Kidney (tissue), 14 donors: ENCODE data around the gene OTULIN. TPM values are rescaled to one million over a fixed set of nuclear protein-coding genes. Genes with fewer than 3 reads are reported as not detected.

ENCODE experiments used
- DNase-seq, 5 donors: peaks; one replicate each; pipeline ENCODE4 v3.0.0-alpha.2; 2013 to 2020
- FAIRE-seq: peaks from 2 replicates; lab custom pipeline; 2012; peaks lifted over from hg19 to GRCh38; lab: Jason Lieb, UNC
- H3K27ac ChIP-seq, 2 donors: one replicate each; pipeline ENCODE4 v1.7.0; 2013; ENCODE audit warnings: low read depth in 2 of 2, low read length in 2 of 2, inconsistent platforms in 1 of 2
- H3K27me3 ChIP-seq: one replicate; pipeline ENCODE4 v1.7.1; 2013; ENCODE audit warnings: low read length, inconsistent platforms; ENCODE audit not compliant: control insufficient read depth, insufficient read depth
- H3K36me3 ChIP-seq, 3 donors: one replicate each; pipeline versions ENCODE4 v1.7.0 to v1.7.1; 2013; ENCODE audit warnings: low read length in 3 of 3, control low read depth in 1 of 3, inconsistent platforms in 1 of 3; ENCODE audit not compliant: insufficient read depth in 3 of 3, control insufficient read depth in 2 of 3
- H3K4me1 ChIP-seq, 3 donors: one replicate each; pipeline versions ENCODE4 v1.7.0 to v1.7.1; 2013; ENCODE audit warnings: low read length in 3 of 3, inconsistent platforms in 1 of 3, low read depth in 1 of 3; ENCODE audit not compliant: control insufficient read depth in 2 of 3, insufficient read depth in 2 of 3
- H3K4me3 ChIP-seq, 3 donors: one replicate each; pipeline versions ENCODE4 v1.7.0 to v1.8.1; 2013; ENCODE audit warnings: low read length in 3 of 3, control low read depth in 1 of 3, inconsistent platforms in 1 of 3
- H3K9ac ChIP-seq, 3 donors: one replicate each; pipeline versions ENCODE4 v1.7.0 to v1.7.1; 2013; ENCODE audit warnings: low read length in 3 of 3, control low read depth in 1 of 3, inconsistent platforms in 1 of 3
- H3K9me3 ChIP-seq, 3 donors: one replicate each; pipeline versions ENCODE4 v1.7.0 to v1.7.1; 2013; ENCODE audit warnings: low read length in 3 of 3, control low read depth in 1 of 3, inconsistent platforms in 1 of 3; ENCODE audit not compliant: control insufficient read depth in 2 of 3, insufficient read depth in 1 of 3
- CTCF ChIP-seq: IDR thresholded peaks from 3 replicates; pipeline ENCODE4 v1.5.1; 2012; ENCODE audit warnings: mild to moderate bottlenecking, moderate library complexity, borderline replicate concordance; ENCODE audit not compliant: insufficient read depth; ENCODE audit errors: extremely low read depth
- intact Hi-C: fragments of 100-400 bp; cut with DNase I; formaldehyde crosslinking; loops from one replicate; pipeline ENCODE4 v1.11.1; 2022
- polyA plus RNA-seq: library from polyadenylated mRNA; stranded (reverse); fragments of 350-450 nt; fragmentation: Illumina TruSeq; extraction: RNeasy Lipid Tissue Mini Kit (QIAGEN cat#74804); gene quantifications from one replicate; pipeline ENCODE4 v1.2.3, GENCODE V29; 2014; ENCODE audit warnings: low read depth, low replicate concordance; ENCODE audit not compliant: insufficient read depth
- total RNA-seq: library from RNA; stranded (reverse); fragmentation: NEBNext Ultra II Directional; extraction: Animal tissue kit (Norgen Biotek cat#: 25700); gene quantifications from one replicate; pipeline ENCODE4 v1.2.1, GENCODE V29; 2021
- donor health status: control.
- donor health status: control.
- donor health status: control.
- donor health status: control.
- donor health status: control.
- donor health status: DM: yes; HTN: yes; CAD: no.
- donor health status: Normal renal cell carcinoma (clear cell type).

The OTULIN gene
- total and polyA plus RNA-seq, 2 donors from 2014 or later, result 9.0 to 28.4 TPM

- Histone ChIP-seq H3K9me3 (no peaks in the 10 kb centered on the region), H3K9ac (no peak overlapping the region), H3K4me1 (peaks cover 0 to 11% (median 5%) of the 10 kb centered on the region in 3 donors), H3K27me3 (no peaks in the 10 kb centered on the region), H3K4me3 (no peak overlapping the region), H3K27ac (no peak overlapping the region), H3K36me3 (peaks cover 0 to 7% (median 7%) of the 10 kb centered on the region in 3 donors)
- intact Hi-C loops, result no loop called here
- no peak for TF ChIP-seq CTCF
- DNase-seq, result peak in 3 of 5 donors; percentile 62 to 85 (median 81)
- no peak for FAIRE-seq
Observed at GRCh38 chr5:14674983-14675854, 10.7 kb downstream of the OTULIN start.

- Histone ChIP-seq H3K36me3 (peaks cover 0 to 11% (median 10%) of the 10 kb centered on the region in 3 donors), H3K27ac (no peak overlapping the region), H3K9ac (no peak overlapping the region), H3K4me1 (peaks cover 0 to 10% (median 5%) of the 10 kb centered on the region in 3 donors), H3K4me3 (no peak overlapping the region), H3K27me3 (no peaks in the 10 kb centered on the region), H3K9me3 (no peaks in the 10 kb centered on the region)
- DNase-seq (peak in 2 of 5 donors; percentile 15 to 67), FAIRE-seq (no peak)
- no peak for TF ChIP-seq CTCF
- intact Hi-C loops, result no loop called here
Observed at GRCh38 chr5:14675865-14676300, 11.4 kb downstream of the OTULIN start.

- no peaks in the 10 kb centered on the region for H3K27me3 ChIP-seq
- FAIRE-seq (no peak), DNase-seq (peak in 1 of 5 donors; percentile 10)
- H3K36me3 ChIP-seq, result peaks cover 0 to 13% (median 13%) of the 10 kb centered on the region in 3 donors
- TF ChIP-seq CTCF, result no peak
- H3K9me3 ChIP-seq, result no peaks in the 10 kb centered on the region
- intact Hi-C loops, result no loop called here
- H3K4me1 ChIP-seq, result peaks cover 0 to 9% (median 5%) of the 10 kb centered on the region in 3 donors
- H3K4me3 ChIP-seq, result no peak overlapping the region
- H3K9ac ChIP-seq, result no peak overlapping the region
- H3K27ac ChIP-seq, result no peak overlapping the region
Observed at GRCh38 chr5:14676320-14676719, 11.8 kb downstream of the OTULIN start.
